Effector CD8-positive, alpha-beta T cell (primary cell): Measurements from ENCODE around the gene SLC35G1.

ENCODE experiments used
- DNase-seq: peaks from one replicate; lab custom pipeline; 2025; lab: John Stamatoyannopoulos, UW

SLC35G1 gene

GRCh38 chr10:93876381-93876780 is 17.4 kb upstream of the SLC35G1 start:
- no peak for DNase-seq

DNA sequence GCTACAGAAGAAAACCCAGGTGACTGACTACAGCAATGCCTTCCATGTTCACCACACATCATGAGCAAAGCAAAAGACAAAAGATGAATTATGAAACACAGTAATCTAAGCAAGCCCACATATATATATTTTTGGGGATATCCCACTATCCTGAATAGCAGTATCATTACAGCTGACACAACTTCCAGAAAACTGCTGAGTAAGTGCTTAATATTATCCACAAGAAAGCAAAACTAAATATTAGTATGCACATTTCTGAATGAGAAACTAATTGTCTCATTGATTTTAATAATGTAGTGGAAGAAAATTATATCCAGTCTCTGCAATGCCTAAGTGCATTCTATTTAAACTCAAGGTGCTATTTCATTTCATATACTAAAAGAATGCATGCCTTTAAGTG is 14.5 kb upstream of the SLC35G1 start:
- no peak for DNase-seq

- DNase-seq: no peak
Measured at GRCh38 chr10:93894516-93895378, 969 bp downstream of the SLC35G1 start.

DNA sequence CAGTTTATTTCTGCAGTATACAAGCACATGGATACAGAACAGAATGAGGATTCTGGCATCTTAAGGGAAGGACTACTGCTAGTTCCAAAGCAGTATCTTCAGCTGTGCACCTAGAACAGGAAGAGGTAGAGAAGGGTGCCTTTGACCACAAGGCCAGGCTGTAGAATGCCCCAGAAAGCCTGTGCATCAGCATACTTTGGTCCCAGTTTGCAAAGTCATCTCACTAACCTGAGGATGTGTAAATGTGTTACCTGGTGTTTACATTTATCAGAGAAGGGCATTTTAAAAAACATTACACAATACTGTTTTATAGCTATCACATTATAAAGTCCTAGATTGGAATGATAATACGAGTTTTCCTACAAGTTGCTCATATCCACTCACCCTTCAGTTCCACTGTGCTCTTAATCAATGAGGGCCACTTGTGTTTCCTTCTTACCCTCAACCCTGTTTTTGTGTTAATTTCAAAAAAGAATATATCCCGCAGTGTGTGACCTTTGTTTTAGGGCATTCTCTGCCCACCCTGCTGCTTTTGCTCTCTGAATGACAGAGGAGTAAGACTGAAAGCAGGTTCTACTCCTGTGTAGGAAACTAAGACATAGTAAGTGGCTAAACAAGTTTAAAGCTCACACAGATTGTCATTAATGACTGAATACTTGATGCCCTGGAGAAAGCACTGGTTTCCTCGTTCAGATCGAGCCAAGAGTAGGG is 3.4 kb downstream of the SLC35G1 start:
- no peak for DNase-seq

DNA sequence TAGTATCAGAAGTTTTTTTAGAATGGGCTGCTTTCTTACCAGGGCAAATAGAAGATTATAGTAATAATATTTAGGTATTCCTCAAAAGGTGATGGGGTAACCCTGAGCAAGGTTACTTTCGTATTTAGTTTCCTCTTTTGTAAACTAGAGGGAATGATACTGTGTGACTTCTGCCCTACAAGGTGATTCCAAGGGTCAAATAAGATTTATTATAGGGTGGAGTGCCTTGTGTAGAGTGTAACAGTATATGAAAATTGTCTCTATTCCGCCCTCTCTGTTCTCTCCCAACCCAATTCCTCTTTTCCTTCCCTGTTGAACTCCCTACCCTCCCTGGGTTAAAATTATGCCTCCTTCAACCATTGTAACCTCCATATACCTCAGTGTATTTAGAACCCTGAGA is 5.3 kb downstream of the SLC35G1 start:
- DNase-seq: no peak

DNA sequence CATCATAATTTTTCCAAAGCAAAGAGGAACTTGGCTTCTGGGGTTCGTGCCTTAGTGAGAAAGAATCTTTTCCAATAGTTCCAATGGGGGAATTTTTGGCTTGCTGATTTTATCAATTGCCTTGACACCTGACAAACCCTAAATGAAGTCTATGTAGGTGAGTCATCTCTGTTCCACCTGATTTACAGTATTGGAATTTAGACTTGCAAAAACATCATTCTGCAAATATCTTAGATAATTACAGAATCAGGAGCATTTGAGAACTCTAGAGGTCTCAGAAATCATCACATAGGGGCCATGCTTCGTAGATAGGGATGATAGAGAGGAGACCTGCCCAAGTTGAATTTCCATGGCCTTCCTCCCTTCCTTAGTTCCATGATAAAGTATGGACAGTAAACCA is 9.3 kb downstream of the SLC35G1 start:
- DNase-seq: no peak

DNA sequence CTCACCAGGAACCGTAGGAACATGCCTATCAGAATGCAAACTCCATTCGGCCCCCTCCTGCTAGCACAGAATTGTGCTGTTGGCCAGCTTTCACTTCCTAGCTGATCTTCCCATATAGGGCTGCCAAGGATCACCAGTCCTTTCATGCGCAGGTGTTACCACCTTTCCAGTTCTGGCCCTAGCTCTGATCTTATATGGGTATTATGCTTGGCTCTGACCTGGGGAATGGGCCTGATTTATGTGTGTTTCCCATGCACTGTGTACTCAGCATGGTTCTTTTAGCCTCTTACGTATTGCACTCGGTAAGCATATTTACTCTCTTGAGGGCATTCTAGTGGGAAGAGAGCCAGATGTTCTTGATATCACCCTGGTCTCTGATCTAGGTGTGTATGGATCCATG is 11.1 kb downstream of the SLC35G1 start:
- DNase-seq: no peak

GRCh38 chr10:93907059-93907458 is 13.3 kb downstream of the SLC35G1 start:
- no peak for DNase-seq

DNA sequence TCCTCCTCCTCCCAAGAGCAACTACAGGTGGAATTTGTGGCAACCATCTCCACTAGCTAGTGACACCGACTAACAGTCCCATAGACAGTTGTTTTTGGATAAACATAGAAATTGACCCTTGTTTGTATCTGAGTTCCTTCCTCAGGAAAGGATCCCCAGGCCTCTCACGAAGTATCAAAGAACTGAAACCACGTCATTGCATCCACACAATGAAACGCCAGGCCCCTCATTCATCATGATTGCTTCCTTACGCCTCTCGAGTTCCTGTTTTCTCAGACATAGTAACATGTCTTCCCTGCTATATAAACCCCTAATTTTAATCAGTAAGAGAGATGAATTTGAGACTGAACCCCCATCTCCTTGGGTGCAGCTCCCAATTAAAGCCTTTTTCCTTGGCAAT is 18.1 kb downstream of the SLC35G1 start:
- no peak for DNase-seq

DNA sequence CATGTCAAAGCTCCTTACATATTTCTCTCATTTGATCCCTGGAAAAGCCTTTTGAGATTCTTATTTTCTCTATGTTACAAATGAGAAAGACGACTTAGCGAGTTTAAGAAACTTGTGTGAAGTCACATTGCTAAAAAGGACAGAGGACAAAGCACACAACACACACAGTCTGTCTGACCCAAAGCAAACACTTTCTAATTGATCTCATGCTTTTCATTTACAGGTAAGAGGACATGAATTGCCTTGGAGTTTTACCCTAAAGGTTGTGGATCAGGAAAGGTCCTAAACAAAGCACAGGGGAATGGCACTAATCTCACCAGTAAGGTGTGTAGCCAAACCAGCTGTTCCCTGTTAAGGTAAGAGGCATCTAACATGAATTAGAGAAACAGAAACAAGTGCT is 18.7 kb downstream of the SLC35G1 start:
- no peak for DNase-seq

GRCh38 chr10:93913706-93914105 is 19.9 kb downstream of the SLC35G1 start:
- no peak for DNase-seq

DNA sequence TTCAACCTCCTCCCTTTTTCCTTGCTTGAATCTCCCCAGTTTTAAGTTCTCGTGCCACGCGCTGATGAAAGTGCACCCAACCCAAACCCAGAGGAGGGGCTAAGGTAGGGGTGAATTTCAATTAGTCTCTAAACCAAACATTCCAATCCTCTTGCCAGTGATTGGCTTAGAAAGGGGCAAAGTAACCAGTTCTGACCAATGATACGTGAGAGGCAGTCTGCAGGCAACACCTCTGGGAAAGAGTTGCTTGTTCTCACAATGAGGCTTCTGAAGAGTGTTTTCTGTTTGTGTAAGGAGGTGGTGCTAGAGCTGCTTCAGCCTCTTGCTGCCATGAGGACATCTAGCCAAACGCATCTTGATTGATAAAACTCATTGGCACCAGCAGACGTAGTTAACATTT is 21.8 kb downstream of the SLC35G1 start:
- no peak for DNase-seq

- no peak for DNase-seq
Measured at GRCh38 chr10:93916257-93917063, 22.7 kb downstream of the SLC35G1 start.

DNA sequence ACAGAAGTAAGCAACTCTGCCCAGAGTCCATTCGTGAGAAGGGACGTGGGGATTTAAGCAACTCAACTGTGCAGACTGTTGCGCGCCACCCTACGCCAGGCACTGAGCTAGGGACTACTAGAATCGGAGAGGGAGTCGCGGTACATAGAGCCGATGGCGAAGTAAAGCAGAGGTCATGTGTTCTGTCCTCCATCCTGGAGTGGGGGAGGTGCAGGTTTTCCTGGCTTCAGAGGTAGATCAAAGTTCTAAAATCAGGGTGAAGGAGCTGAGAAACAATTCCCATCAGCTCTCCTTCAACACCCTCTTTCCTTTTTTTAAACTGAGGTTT is 23.2 kb downstream of the SLC35G1 start:
- no peak for DNase-seq

DNA sequence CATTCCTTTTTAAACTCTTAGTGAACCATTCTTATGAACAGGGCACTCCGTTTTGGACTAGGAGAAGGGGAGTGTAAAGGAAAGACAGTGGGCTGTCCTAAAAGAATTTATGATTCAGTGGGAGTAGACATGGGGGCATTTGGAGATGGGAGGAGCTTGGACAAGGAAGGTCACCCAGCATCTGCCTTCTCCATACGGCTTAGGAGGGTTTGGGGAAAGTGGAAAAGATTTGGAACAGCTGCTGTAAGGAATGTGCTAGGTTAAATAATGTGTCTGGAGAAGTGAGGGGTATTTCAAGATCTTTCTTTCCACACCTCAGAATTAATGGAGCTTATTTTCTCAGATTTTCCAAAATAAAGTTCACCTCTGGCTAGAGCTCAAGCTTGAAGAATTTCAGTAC is 24.0 kb downstream of the SLC35G1 start:
- DNase-seq: no peak

DNA sequence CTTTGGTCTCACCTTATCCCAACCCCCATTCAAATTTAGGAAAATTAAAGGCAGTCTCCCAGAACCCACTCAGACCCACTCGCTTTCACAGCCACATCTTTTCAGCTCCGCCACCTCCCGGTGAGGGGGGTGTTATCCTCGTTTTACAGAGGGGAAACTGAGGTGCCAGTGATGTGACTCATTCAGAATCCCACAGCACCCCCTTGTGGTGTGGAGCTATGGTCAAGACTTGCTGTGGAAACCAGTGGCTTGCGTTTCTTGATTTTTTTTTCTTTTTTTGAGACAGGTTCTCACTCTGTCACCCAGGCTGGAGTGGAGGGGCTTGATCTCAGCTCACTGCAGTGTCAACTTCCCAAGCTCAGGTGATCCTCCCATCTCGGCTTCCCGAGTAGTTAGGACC is 27.6 kb downstream of the SLC35G1 start:
- no peak for DNase-seq

DNA sequence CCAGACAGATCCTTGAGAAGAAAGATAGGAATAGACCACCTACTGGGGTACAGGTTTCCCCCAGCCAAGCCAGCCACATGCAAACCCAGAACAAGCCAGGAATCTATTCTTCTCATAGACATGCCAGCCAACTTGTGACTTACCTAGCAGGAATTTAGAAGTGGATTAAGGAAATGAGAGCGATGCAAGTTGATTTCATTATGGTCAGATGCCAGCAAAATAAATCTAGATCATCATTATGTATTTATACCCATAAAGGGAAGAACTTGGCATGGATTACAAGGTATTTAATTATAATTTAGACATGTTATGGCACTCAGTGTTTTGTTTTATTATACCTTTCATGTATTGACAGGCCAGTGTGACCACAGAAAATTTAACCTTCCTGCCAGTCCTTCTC is 32.8 kb downstream of the SLC35G1 start:
- DNase-seq: no peak

GRCh38 chr10:93938140-93938539 is 44.4 kb downstream of the SLC35G1 start:
- no peak for DNase-seq

DNA sequence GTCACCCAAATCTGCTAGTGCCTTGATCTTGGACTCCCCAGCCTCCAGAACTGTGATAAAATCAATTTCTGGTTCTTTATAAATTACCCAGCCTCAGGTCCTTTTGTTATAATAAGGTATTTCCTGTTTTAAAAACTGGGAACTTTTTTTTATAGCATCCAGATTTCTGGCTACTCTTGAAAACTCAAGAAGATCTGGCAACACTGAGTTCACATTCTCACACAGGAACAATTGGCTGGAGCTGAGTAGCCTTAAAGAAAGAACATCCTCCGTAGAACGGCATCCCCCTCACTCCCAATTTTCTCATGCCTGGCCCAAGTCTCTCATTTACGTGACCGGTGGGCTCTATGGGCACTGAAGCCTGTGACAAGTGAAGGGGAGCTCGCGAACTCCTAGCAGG is 47.1 kb downstream of the SLC35G1 start:
- no peak for DNase-seq

DNA sequence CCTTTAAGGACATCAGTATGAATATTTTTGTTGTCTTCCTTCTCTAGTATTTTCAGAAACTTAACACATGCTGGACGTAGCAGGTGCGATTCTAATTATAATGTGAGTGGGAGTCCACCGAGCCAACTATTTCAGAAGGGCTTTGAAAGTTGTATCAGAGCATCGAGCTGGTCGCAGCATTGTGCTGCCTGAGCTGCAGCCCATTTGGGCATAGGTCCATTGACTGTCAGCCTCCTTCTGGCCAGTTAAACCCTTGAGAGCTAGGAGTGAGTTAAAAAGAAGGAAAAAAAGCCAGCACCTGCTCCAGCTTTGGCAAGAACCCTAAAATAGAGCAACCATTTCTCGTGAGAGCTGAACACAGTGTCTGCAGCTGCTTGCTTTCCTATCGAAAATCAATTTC is 47.8 kb downstream of the SLC35G1 start:
- DNase-seq: no peak

DNA sequence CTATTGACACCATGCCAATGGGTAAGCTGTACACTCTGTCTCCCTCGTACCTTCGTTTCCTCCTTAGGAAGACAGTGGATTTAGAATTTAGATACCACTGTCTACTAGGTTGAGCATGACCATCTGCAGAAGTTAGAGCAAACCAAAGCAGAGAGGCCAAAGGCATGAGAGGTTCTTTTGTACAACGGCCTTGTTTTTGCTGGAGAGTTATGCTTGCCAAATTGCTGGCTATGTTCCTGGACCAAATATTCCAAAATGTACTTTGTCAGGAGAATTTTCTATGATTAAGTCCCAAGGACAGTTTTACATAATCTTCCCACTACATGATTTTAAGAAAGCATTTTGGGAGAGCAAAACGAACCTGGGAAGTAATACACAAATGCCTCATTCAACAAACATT is 52.0 kb downstream of the SLC35G1 start:
- no peak for DNase-seq

- no peak for DNase-seq
Measured at GRCh38 chr10:93947055-93947454, 53.3 kb downstream of the SLC35G1 start.

GRCh38 chr10:93947524-93947923 is 53.7 kb downstream of the SLC35G1 start:
- no peak for DNase-seq
